ENCODE results near the gene UBE2J2. TPM values are rescaled to one million over a fixed set of nuclear protein-coding genes. Genes with fewer than 3 reads are reported as not detected.

Gene UBE2J2
- total RNA-seq, 1 experiment from 2014 or later, result 182 TPM

Small RNA genes lying within 50 kb of the gene (microRNA-seq; reads per million reads assigned to microRNA genes)
- gene MIR6726 (ENCODE audit: unreplicated experiment), result 3.3 reads per million, percentile 9 among the genes with 10 or more reads in this experiment
- gene MIR6727 (ENCODE audit: unreplicated experiment), result not detected

Other genes starting within 250 kb of the UBE2J2 start
- 147 and 171 TPM in 2 replicates for gene RNF223, start 199.5 kb downstream of the UBE2J2 start, total RNA-seq (2014; rRNA removed)
- 61.7 and 78.0 TPM in 2 replicates for gene C1orf159, start 157.8 kb downstream of the UBE2J2 start, total RNA-seq (2014; rRNA removed)
- gene TTLL10, start 100.0 kb downstream of the UBE2J2 start, total RNA-seq (2014; rRNA removed), result 0.36 and 0.46 TPM in 2 replicates
- 87.2 and 120 TPM in 2 replicates for gene TNFRSF18, start 67.3 kb downstream of the UBE2J2 start, total RNA-seq (2014; rRNA removed)
- 0.11 and 0.17 TPM in 2 replicates for gene TNFRSF4, start 59.7 kb downstream of the UBE2J2 start, total RNA-seq (2014; rRNA removed)
- 254 and 317 TPM in 2 replicates for gene SDF4, start 41.9 kb downstream of the UBE2J2 start, total RNA-seq (2014; rRNA removed)
- 74.0 and 92.2 TPM in 2 replicates for gene B3GALT6, start 41.6 kb downstream of the UBE2J2 start, total RNA-seq (2014; rRNA removed)
- gene C1QTNF12, start 27.1 kb downstream of the UBE2J2 start, total RNA-seq (2014; rRNA removed), result 2.8 and 3.9 TPM in 2 replicates
- 4.2 and 5.3 TPM in 2 replicates for gene SCNN1D, start 6.6 kb upstream of the UBE2J2 start, total RNA-seq (2014; rRNA removed)
- 116 and 178 TPM in 2 replicates for gene ACAP3, start 34.1 kb upstream of the UBE2J2 start, total RNA-seq (2014; rRNA removed)
- 132 and 142 TPM in 2 replicates for gene PUSL1, start 34.7 kb upstream of the UBE2J2 start, total RNA-seq (2014; rRNA removed)
- 254 and 324 TPM in 2 replicates for gene INTS11, start 50.8 kb upstream of the UBE2J2 start, total RNA-seq (2014; rRNA removed)
- 141 and 168 TPM in 2 replicates for gene CPTP, start 50.9 kb upstream of the UBE2J2 start, total RNA-seq (2014; rRNA removed)
- 1.9 and 4.3 TPM in 2 replicates for gene TAS1R3, start 57.4 kb upstream of the UBE2J2 start, total RNA-seq (2014; rRNA removed)
- 626 and 813 TPM in 2 replicates for gene DVL1, start 75.6 kb upstream of the UBE2J2 start, total RNA-seq (2014; rRNA removed)
- gene MXRA8, start 84.7 kb upstream of the UBE2J2 start, total RNA-seq (2014; rRNA removed), result 25.3 and 29.0 TPM in 2 replicates
- 823 and 1,067 TPM in 2 replicates for gene AURKAIP1, start 101.4 kb upstream of the UBE2J2 start, total RNA-seq (2014; rRNA removed)
- 356 and 385 TPM in 2 replicates for gene CCNL2, start 125.5 kb upstream of the UBE2J2 start, total RNA-seq (2014; rRNA removed)
- gene MRPL20, start 133.4 kb upstream of the UBE2J2 start, total RNA-seq (2014; rRNA removed), result 439 and 506 TPM in 2 replicates
- gene ANKRD65, start 147.4 kb upstream of the UBE2J2 start, total RNA-seq (2014; rRNA removed), result 0.18 and 1.1 TPM in 2 replicates
- gene VWA1, start 161.8 kb upstream of the UBE2J2 start, total RNA-seq (2014; rRNA removed), result 59.1 and 74.5 TPM in 2 replicates
- 0.29 and 1.4 TPM in 2 replicates for gene ATAD3C, start 175.8 kb upstream of the UBE2J2 start, total RNA-seq (2014; rRNA removed)
- gene ATAD3B, start 197.9 kb upstream of the UBE2J2 start, total RNA-seq (2014; rRNA removed), result 140 and 190 TPM in 2 replicates
- gene ATAD3A, start 238.3 kb upstream of the UBE2J2 start, total RNA-seq (2014; rRNA removed), result 186 and 243 TPM in 2 replicates

Data from PC-3 (cell line).